ENCODE measurements around the gene FMO4.
"Not testable (repeated sequence)": the region's sequence is repeated elsewhere in the genome, so short reads cannot be mapped to it uniquely, and the experiment has no call there.

Gene FMO4

GRCh38 chr1:171295383-171295782, 18.6 kb upstream of the FMO4 start:
- DNase-seq; H3K27ac ChIP-seq (ENCODE audit: low read length, poor library complexity, severe bottlenecking); H3K27me3 ChIP-seq (ENCODE audit: control insufficient read depth in 1 of 2, insufficient read depth in 1 of 2, low read length in 2 of 2); H3K4ac ChIP-seq (ENCODE audit: low read depth in 1 of 2, low read length in 2 of 2); H3K14ac ChIP-seq (ENCODE audit: low read length in 2 of 2); H4K8ac ChIP-seq (ENCODE audit: low read length); H4K91ac ChIP-seq (ENCODE audit: low read length); H2BK15ac ChIP-seq (ENCODE audit: low read depth, poor library complexity, severe bottlenecking); H3K23ac ChIP-seq (ENCODE audit: low read length in 2 of 2); H3K79me1 ChIP-seq (replicated peaks; ENCODE audit: low read length, poor library complexity, severe bottlenecking); H3K36me3 ChIP-seq (ENCODE audit: control insufficient read depth in 1 of 2, insufficient read depth in 2 of 2, low read depth in 1 of 2, low read length in 2 of 2); H2AFZ ChIP-seq (ENCODE audit: low read depth, low read length); H2AK5ac ChIP-seq (ENCODE audit: low read length, severe bottlenecking); H3K4me2 ChIP-seq (ENCODE audit: low read length, poor library complexity, severe bottlenecking); H2BK120ac ChIP-seq (ENCODE audit: low read depth, low read length); H2BK5ac ChIP-seq (ENCODE audit: low read depth, low read length, poor library complexity, severe bottlenecking); H3K18ac ChIP-seq (ENCODE audit: low read depth in 1 of 2, low read length in 2 of 2); H3K4me1 ChIP-seq (ENCODE audit: control insufficient read depth, insufficient read depth, low read depth, low read length); H2BK12ac ChIP-seq (ENCODE audit: low read length in 2 of 2): not testable (repeated sequence)
- WGBS = 78% methylated on average over 7 of the region's 7 CpGs
- H3K9me3 ChIP-seq (ENCODE audit: control insufficient read depth, low read length) = peaks cover 27% of the 10 kb centered on the region
- peak overlapping the region; percentile 49 for H3K9ac ChIP-seq (ENCODE audit: low read length)
- peak overlapping the region in 1 of 2 experiments; percentile 2 for H3K4me3 ChIP-seq (ENCODE audit: insufficient read depth in 1 of 2, low read depth in 1 of 2, low read length in 2 of 2)

DNA sequence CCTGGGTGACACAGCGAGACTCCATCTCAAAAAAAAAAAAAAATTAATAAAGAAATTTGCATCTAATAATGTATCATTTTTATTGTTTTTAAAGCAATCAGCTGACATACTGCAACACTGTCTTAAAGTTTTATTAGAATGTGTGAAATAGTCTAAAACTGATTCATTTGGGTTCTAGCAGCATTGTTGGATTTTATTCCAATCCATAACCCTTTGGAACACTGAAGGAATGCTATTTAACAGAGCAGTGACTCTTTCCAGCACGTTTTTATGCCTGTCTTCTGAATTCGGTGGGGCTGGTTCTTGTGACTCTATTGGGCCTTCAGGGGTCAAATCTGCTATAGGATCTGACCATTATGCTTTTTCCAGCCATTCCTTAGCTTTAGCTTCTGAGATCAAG, 18.2 kb upstream of the FMO4 start:
- Histone ChIP-seq H3K9ac (ENCODE audit: low read length) (peak overlapping the region; percentile 47), H3K23ac (ENCODE audit: low read length in 2 of 2) (no peak overlapping the region), H3K4ac (ENCODE audit: low read depth in 1 of 2, low read length in 2 of 2) (no peak overlapping the region), H2BK12ac (ENCODE audit: low read length in 2 of 2) (no peak overlapping the region), H3K79me1 (replicated peaks; ENCODE audit: low read length, poor library complexity, severe bottlenecking) (no peaks in the 10 kb centered on the region), H3K36me3 (ENCODE audit: control insufficient read depth in 1 of 2, insufficient read depth in 2 of 2, low read depth in 1 of 2, low read length in 2 of 2) (no peaks in the 10 kb centered on the region), H3K27me3 (ENCODE audit: control insufficient read depth in 1 of 2, insufficient read depth in 1 of 2, low read length in 2 of 2) (no peaks in the 10 kb centered on the region), H3K4me2 (ENCODE audit: low read length, poor library complexity, severe bottlenecking) (no peak overlapping the region), H3K18ac (ENCODE audit: low read depth in 1 of 2, low read length in 2 of 2) (no peak overlapping the region), H2BK120ac (ENCODE audit: low read depth, low read length) (no peak overlapping the region), H2BK15ac (ENCODE audit: low read depth, poor library complexity, severe bottlenecking) (no peak overlapping the region), H2AK5ac (ENCODE audit: low read length, severe bottlenecking) (no peak overlapping the region), H3K14ac (ENCODE audit: low read length in 2 of 2) (no peak overlapping the region), H2BK5ac (ENCODE audit: low read depth, low read length, poor library complexity, severe bottlenecking) (no peak overlapping the region), H3K4me3 (ENCODE audit: insufficient read depth in 1 of 2, low read depth in 1 of 2, low read length in 2 of 2) (no peak overlapping the region), H2AFZ (ENCODE audit: low read depth, low read length) (no peak overlapping the region), H4K8ac (ENCODE audit: low read length) (no peak overlapping the region), H3K4me1 (ENCODE audit: control insufficient read depth, insufficient read depth, low read depth, low read length) (no peaks in the 10 kb centered on the region), H3K27ac (ENCODE audit: low read length, poor library complexity, severe bottlenecking) (no peak overlapping the region), H4K91ac (ENCODE audit: low read length) (no peak overlapping the region), H3K9me3 (ENCODE audit: control insufficient read depth, low read length) (peaks cover 30% of the 10 kb centered on the region)
- WGBS = 75% methylated on average over 2 of the region's 3 CpGs
- no peak for DNase-seq

GRCh38 chr1:171296897-171297296, 17.1 kb upstream of the FMO4 start:
- Histone ChIP-seq H3K18ac (ENCODE audit: low read depth in 1 of 2, low read length in 2 of 2) (no peak overlapping the region), H2BK12ac (ENCODE audit: low read length in 2 of 2) (no peak overlapping the region), H3K23ac (ENCODE audit: low read length in 2 of 2) (no peak overlapping the region), H3K4me3 (ENCODE audit: insufficient read depth in 1 of 2, low read depth in 1 of 2, low read length in 2 of 2) (no peak overlapping the region), H3K4me2 (ENCODE audit: low read length, poor library complexity, severe bottlenecking) (no peak overlapping the region), H4K91ac (ENCODE audit: low read length) (no peak overlapping the region), H2BK120ac (ENCODE audit: low read depth, low read length) (no peak overlapping the region), H3K4ac (ENCODE audit: low read depth in 1 of 2, low read length in 2 of 2) (no peak overlapping the region), H2AK5ac (ENCODE audit: low read length, severe bottlenecking) (no peak overlapping the region), H3K9ac (ENCODE audit: low read length) (no peak overlapping the region), H2BK15ac (ENCODE audit: low read depth, poor library complexity, severe bottlenecking) (no peak overlapping the region), H3K27ac (ENCODE audit: low read length, poor library complexity, severe bottlenecking) (no peak overlapping the region), H3K9me3 (ENCODE audit: control insufficient read depth, low read length) (peaks cover 40% of the 10 kb centered on the region), H3K27me3 (ENCODE audit: control insufficient read depth in 1 of 2, insufficient read depth in 1 of 2, low read length in 2 of 2) (no peaks in the 10 kb centered on the region), H4K8ac (ENCODE audit: low read length) (no peak overlapping the region), H3K4me1 (ENCODE audit: control insufficient read depth, insufficient read depth, low read depth, low read length) (no peaks in the 10 kb centered on the region), H3K14ac (ENCODE audit: low read length in 2 of 2) (no peak overlapping the region), H2AFZ (ENCODE audit: low read depth, low read length) (no peak overlapping the region), H2BK5ac (ENCODE audit: low read depth, low read length, poor library complexity, severe bottlenecking) (no peak overlapping the region), H3K79me1 (replicated peaks; ENCODE audit: low read length, poor library complexity, severe bottlenecking) (no peaks in the 10 kb centered on the region), H3K36me3 (ENCODE audit: control insufficient read depth in 1 of 2, insufficient read depth in 2 of 2, low read depth in 1 of 2, low read length in 2 of 2) (no peaks in the 10 kb centered on the region)
- WGBS = 75% methylated on average over 2 of the region's 2 CpGs
- no peak for DNase-seq

GRCh38 chr1:171298696-171299095, 15.3 kb upstream of the FMO4 start:
- 86% methylated on average over 3 of the region's 4 CpGs for WGBS
- DNase-seq = no peak
- H2BK5ac ChIP-seq (ENCODE audit: low read depth, low read length, poor library complexity, severe bottlenecking) = no peak overlapping the region

More at GRCh38 chr1:171298696-171299095, 15.3 kb upstream of the FMO4 start:
- Histone ChIP-seq H2BK12ac (ENCODE audit: low read length in 2 of 2) (no peak overlapping the region), H2AFZ (ENCODE audit: low read depth, low read length) (no peak overlapping the region), H3K4me2 (ENCODE audit: low read length, poor library complexity, severe bottlenecking) (no peak overlapping the region), H2BK120ac (ENCODE audit: low read depth, low read length) (no peak overlapping the region), H2AK5ac (ENCODE audit: low read length, severe bottlenecking) (no peak overlapping the region), H3K79me1 (replicated peaks; ENCODE audit: low read length, poor library complexity, severe bottlenecking) (no peaks in the 10 kb centered on the region), H3K18ac (ENCODE audit: low read depth in 1 of 2, low read length in 2 of 2) (no peak overlapping the region), H3K27ac (ENCODE audit: low read length, poor library complexity, severe bottlenecking) (no peak overlapping the region), H2BK15ac (ENCODE audit: low read depth, poor library complexity, severe bottlenecking) (no peak overlapping the region), H3K27me3 (ENCODE audit: control insufficient read depth in 1 of 2, insufficient read depth in 1 of 2, low read length in 2 of 2) (no peaks in the 10 kb centered on the region), H3K4me1 (ENCODE audit: control insufficient read depth, insufficient read depth, low read depth, low read length) (no peaks in the 10 kb centered on the region), H3K14ac (ENCODE audit: low read length in 2 of 2) (no peak overlapping the region), H4K8ac (ENCODE audit: low read length) (no peak overlapping the region), H3K36me3 (ENCODE audit: control insufficient read depth in 1 of 2, insufficient read depth in 2 of 2, low read depth in 1 of 2, low read length in 2 of 2) (no peaks in the 10 kb centered on the region), H3K4ac (ENCODE audit: low read depth in 1 of 2, low read length in 2 of 2) (no peak overlapping the region), H3K9ac (ENCODE audit: low read length) (no peak overlapping the region), H3K23ac (ENCODE audit: low read length in 2 of 2) (no peak overlapping the region), H3K4me3 (ENCODE audit: insufficient read depth in 1 of 2, low read depth in 1 of 2, low read length in 2 of 2) (no peak overlapping the region), H4K91ac (ENCODE audit: low read length) (no peak overlapping the region), H3K9me3 (ENCODE audit: control insufficient read depth, low read length) (peaks cover 49% of the 10 kb centered on the region)
